Neuronal stem cell (in vitro differentiated cells): ENCODE data around the gene USP28.

ENCODE experiments used
- DNase-seq: peaks from one replicate; pipeline ENCODE4 v3.0.0-alpha.2; 2013; ENCODE audit warnings: low spot score
- H2AFZ ChIP-seq: one replicate; pipeline ENCODE4 v1.6.1; 2013; ENCODE audit warnings: mild to moderate bottlenecking, low read length, inconsistent platforms
- H2AK5ac ChIP-seq: 2 replicates; pipeline ENCODE4 v1.6.1; 2013; ENCODE audit warnings: low read depth, mild to moderate bottlenecking, inconsistent platforms, low read length, moderate library complexity, mixed read lengths
- H2BK120ac ChIP-seq: 2 replicates; pipeline ENCODE4 v1.6.1; 2013; ENCODE audit warnings: low read depth, mild to moderate bottlenecking, inconsistent platforms, low read length, moderate library complexity, mixed read lengths
- H2BK12ac ChIP-seq: one replicate; pipeline ENCODE4 v1.6.1; 2013; ENCODE audit warnings: low read length, inconsistent platforms
- H2BK15ac ChIP-seq: 2 replicates; pipeline ENCODE4 v1.6.1; 2013; ENCODE audit warnings: mild to moderate bottlenecking, low read length, inconsistent platforms, mixed read lengths
- H2BK5ac ChIP-seq: one replicate; pipeline ENCODE4 v1.6.1; 2013; ENCODE audit warnings: inconsistent platforms, mild to moderate bottlenecking, low read length, moderate library complexity
- H3K14ac ChIP-seq: one replicate; pipeline ENCODE4 v1.6.1; 2013; ENCODE audit warnings: low read length, inconsistent platforms
- H3K18ac ChIP-seq: 2 replicates; pipeline ENCODE4 v1.6.1; 2013; ENCODE audit warnings: low read length, inconsistent platforms
- H3K23ac ChIP-seq: 2 replicates; pipeline ENCODE4 v1.6.1; 2013; ENCODE audit warnings: low read depth, mild to moderate bottlenecking, mixed read lengths, low read length, inconsistent platforms; ENCODE audit not compliant: poor library complexity
- H3K27ac ChIP-seq: replicated peaks from 3 replicates; pipeline ENCODE4 v1.5.1; 2013; ENCODE audit warnings: low read length, inconsistent platforms
- H3K27me3 ChIP-seq, 3 experiments: 2 replicates each; pipeline ENCODE4 v1.6.1; 2013; ENCODE audit warnings: low read length in 3 of 3, mild to moderate bottlenecking in 2 of 3, inconsistent platforms in 1 of 3, low read depth in 1 of 3, mixed read lengths in 1 of 3, moderate library complexity in 1 of 3; ENCODE audit not compliant: control insufficient read depth in 3 of 3, insufficient read depth in 3 of 3
- H3K36me3 ChIP-seq, 2 donors: replicated peaks in 1 of 2; 2 replicates each; pipeline ENCODE4 v1.6.1; 2013; ENCODE audit warnings: low read length in 2 of 2; ENCODE audit not compliant: control insufficient read depth in 2 of 2, insufficient read depth in 2 of 2
- H3K4ac ChIP-seq: 2 replicates; pipeline ENCODE4 v1.6.1; 2013; ENCODE audit warnings: inconsistent platforms, mild to moderate bottlenecking, low read length, moderate library complexity
- H3K4me1 ChIP-seq, 2 donors: 1 replicate in 1 of 2; 2 replicates in 1 of 2; pipeline ENCODE4 v1.6.1; 2013; ENCODE audit warnings: low read length in 2 of 2, low read depth in 1 of 2; ENCODE audit not compliant: control insufficient read depth in 2 of 2, insufficient read depth in 1 of 2
- H3K4me2 ChIP-seq: one replicate; pipeline ENCODE4 v1.6.1; 2013; ENCODE audit warnings: mild to moderate bottlenecking, low read length, inconsistent platforms; ENCODE audit not compliant: insufficient read depth, poor library complexity, severe bottlenecking
- H3K4me3 ChIP-seq, 2 donors: 2 replicates each; pipeline ENCODE4 v1.5.1; 2013; ENCODE audit warnings: low read length in 2 of 2, mild to moderate bottlenecking in 2 of 2, inconsistent platforms in 1 of 2, moderate library complexity in 1 of 2
- H3K79me1 ChIP-seq: one replicate; pipeline ENCODE4 v1.6.1; 2013; ENCODE audit warnings: low read depth, mild to moderate bottlenecking, inconsistent platforms, low read length, moderate library complexity
- H3K9ac ChIP-seq: one replicate; pipeline ENCODE4 v1.6.1; 2013; ENCODE audit warnings: mild to moderate bottlenecking, low read depth, low read length, inconsistent platforms; ENCODE audit not compliant: poor library complexity
- H3K9me3 ChIP-seq, 2 donors: replicated peaks in 1 of 2; 2 replicates each; pipeline versions ENCODE3 to v1.6.1; 2013; ENCODE audit warnings: low read length in 2 of 2, mild to moderate bottlenecking in 2 of 2, inconsistent platforms in 1 of 2, low read depth in 1 of 2, mixed read lengths in 1 of 2, moderate library complexity in 1 of 2; ENCODE audit not compliant: control insufficient read depth in 2 of 2, insufficient read depth in 1 of 2
- H4K8ac ChIP-seq: one replicate; pipeline ENCODE4 v1.6.1; 2013; ENCODE audit warnings: low read depth, mild to moderate bottlenecking, inconsistent platforms, low read length, moderate library complexity
- H4K91ac ChIP-seq: one replicate; pipeline ENCODE4 v1.6.1; 2013; ENCODE audit warnings: low read length, low read depth, mild to moderate bottlenecking, inconsistent platforms; ENCODE audit not compliant: poor library complexity
- WGBS, 2 donors: extraction: QIAGEN DNeasy Blood & Tissue Kit; methylation state at CpG; one replicate each; pipeline ENCODE4 v1.1.7; 2013; ENCODE audit warnings: missing lambda C conversion rate in 2 of 2, mixed read lengths in 1 of 2; ENCODE audit not compliant: insufficient read length in 2 of 2, insufficient replicate concordance in 1 of 2; ENCODE audit errors: extremely low coverage in 2 of 2; 5-methylcytosine and 5-hydroxymethylcytosine counted together

Gene USP28

GRCh38 chr11:113849713-113850112, 25.7 kb downstream of the USP28 start:
- Histone ChIP-seq H3K14ac (no peak overlapping the region), H3K4me2 (no peak overlapping the region), H3K4me1 (no peaks in the 10 kb centered on the region), H4K8ac (no peak overlapping the region), H3K18ac (no peak overlapping the region), H3K23ac (no peak overlapping the region), H4K91ac (no peak overlapping the region), H3K4me3 (no peak overlapping the region), H2BK12ac (no peak overlapping the region), H2BK5ac (no peak overlapping the region), H3K36me3 (peaks cover 13 to 81% of the 10 kb centered on the region in 2 donors), H3K9ac (no peak overlapping the region), H3K9me3 (peaks cover 3 to 5% of the 10 kb centered on the region in 2 donors), H3K27me3 (no peaks in the 10 kb centered on the region), H2BK15ac (no peak overlapping the region), H3K27ac (no peak overlapping the region), H3K79me1 (no peaks in the 10 kb centered on the region), H3K4ac (no peak overlapping the region), H2AK5ac (no peak overlapping the region), H2BK120ac (no peak overlapping the region), H2AFZ (no peak overlapping the region)
- no peak for DNase-seq
- WGBS, 2 donors = no CpG with 5 or more reads among the region's 4 CpGs

GRCh38 chr11:113847580-113847979, 27.8 kb downstream of the USP28 start:
- H3K23ac ChIP-seq = no peak overlapping the region
- no peak overlapping the region for H3K4me2 ChIP-seq
- no peaks in the 10 kb centered on the region for H3K4me1 ChIP-seq
- H3K79me1 ChIP-seq = no peaks in the 10 kb centered on the region
- no peak overlapping the region for H3K18ac ChIP-seq
- H3K14ac ChIP-seq = no peak overlapping the region
- no peak overlapping the region for H2BK12ac ChIP-seq
- no peaks in the 10 kb centered on the region for H3K27me3 ChIP-seq
- H4K8ac ChIP-seq = no peak overlapping the region
- no peak overlapping the region for H4K91ac ChIP-seq
- no peak overlapping the region for H2BK15ac ChIP-seq
- no peak overlapping the region for H3K27ac ChIP-seq
- H3K4me3 ChIP-seq = no peak overlapping the region
- no peak overlapping the region for H2AK5ac ChIP-seq
- no peak overlapping the region for H2BK5ac ChIP-seq
- no peak overlapping the region for H3K9ac ChIP-seq
- H3K9me3 ChIP-seq = peaks cover 0 to 3% of the 10 kb centered on the region in 2 donors
- H3K36me3 ChIP-seq = peaks cover 13 to 83% of the 10 kb centered on the region in 2 donors
- DNase-seq = no peak
- no peak overlapping the region for H2AFZ ChIP-seq
- H3K4ac ChIP-seq = no peak overlapping the region
- no peak overlapping the region for H2BK120ac ChIP-seq

GRCh38 chr11:113847111-113847510, 28.3 kb downstream of the USP28 start:
- WGBS, 2 donors = no CpG with 5 or more reads among the region's 6 CpGs

GRCh38 chr11:113841691-113842090, 33.7 kb downstream of the USP28 start:
- Histone ChIP-seq H4K91ac (no peak overlapping the region), H2AK5ac (no peak overlapping the region), H3K4me1 (peaks cover 0 to 1% of the 10 kb centered on the region in 2 donors), H3K36me3 (peaks cover 2 to 83% of the 10 kb centered on the region in 2 donors), H3K9me3 (no peaks in the 10 kb centered on the region), H2BK15ac (no peak overlapping the region), H2BK120ac (no peak overlapping the region), H3K4ac (no peak overlapping the region), H3K79me1 (no peaks in the 10 kb centered on the region), H3K18ac (no peak overlapping the region), H3K23ac (no peak overlapping the region), H3K27ac (no peak overlapping the region), H3K9ac (no peak overlapping the region), H2BK12ac (no peak overlapping the region), H3K27me3 (no peaks in the 10 kb centered on the region), H3K4me2 (no peak overlapping the region), H3K4me3 (no peak overlapping the region), H2BK5ac (no peak overlapping the region), H2AFZ (no peak overlapping the region), H4K8ac (no peak overlapping the region), H3K14ac (no peak overlapping the region)
- no CpG with 5 or more reads among the region's 1 CpG for WGBS, 2 donors
- no peak for DNase-seq

More at GRCh38 chr11:113847111-113847510, 28.3 kb downstream of the USP28 start:
- no peak overlapping the region for H2AFZ ChIP-seq
- H3K9ac ChIP-seq = no peak overlapping the region
- no peak overlapping the region for H3K27ac ChIP-seq
- no peak overlapping the region for H2BK12ac ChIP-seq
- peaks cover 13 to 80% of the 10 kb centered on the region in 2 donors for H3K36me3 ChIP-seq
- no peaks in the 10 kb centered on the region for H3K4me1 ChIP-seq
- no peak overlapping the region for H3K23ac ChIP-seq
- H3K79me1 ChIP-seq = no peaks in the 10 kb centered on the region
- H2BK15ac ChIP-seq = no peak overlapping the region
- no peak overlapping the region for H3K14ac ChIP-seq
- no peak overlapping the region for H2AK5ac ChIP-seq
- H3K4me2 ChIP-seq = no peak overlapping the region
- H4K91ac ChIP-seq = no peak overlapping the region
- no peak overlapping the region for H2BK120ac ChIP-seq
- H2BK5ac ChIP-seq = no peak overlapping the region
- no peaks in the 10 kb centered on the region for H3K27me3 ChIP-seq
- H3K4me3 ChIP-seq = no peak overlapping the region
- H3K9me3 ChIP-seq = peaks cover 0 to 3% of the 10 kb centered on the region in 2 donors
- no peak overlapping the region for H3K4ac ChIP-seq
- no peak for DNase-seq
- no peak overlapping the region for H4K8ac ChIP-seq
- H3K18ac ChIP-seq = no peak overlapping the region
